ENCODE data around the gene HSPG2. TPM values are rescaled to one million over a fixed set of nuclear protein-coding genes. Genes with fewer than 3 reads are reported as not detected.

Gene HSPG2
- total and polyA plus RNA-seq, 2 donors (not counting 1 experiment from before 2014, with no cell fraction given): 2.0 to 4.5 TPM

Other genes starting within 250 kb of the HSPG2 start
- gene USP48, start 154.2 kb downstream of the HSPG2 start, total RNA-seq: 135 and 142 TPM in 2 replicates
- 21.2 and 29.4 TPM in 2 replicates for gene USP48, start 154.2 kb downstream of the HSPG2 start, polyA plus RNA-seq
- gene LDLRAD2, start 125.0 kb downstream of the HSPG2 start, total RNA-seq: 0.47 and 0.83 TPM in 2 replicates
- gene LDLRAD2, start 125.0 kb downstream of the HSPG2 start, polyA plus RNA-seq: 0.72 and 3.0 TPM in 2 replicates
- not detected in 2 replicates for gene CELA3B, start 39.7 kb upstream of the HSPG2 start, total RNA-seq
- not detected in 2 replicates for gene CELA3B, start 39.7 kb upstream of the HSPG2 start, polyA plus RNA-seq
- not detected in 2 replicates for gene CELA3A, start 64.3 kb upstream of the HSPG2 start, total RNA-seq
- not detected in 2 replicates for gene CELA3A, start 64.3 kb upstream of the HSPG2 start, polyA plus RNA-seq
- gene CDC42, start 115.4 kb upstream of the HSPG2 start, total RNA-seq: 202 and 209 TPM in 2 replicates
- 111 and 190 TPM in 2 replicates for gene CDC42, start 115.4 kb upstream of the HSPG2 start, polyA plus RNA-seq
- 0.07 TPM in 1 of 2 replicates, not detected in the other for gene WNT4, start 205.8 kb upstream of the HSPG2 start, total RNA-seq
- not detected in 2 replicates for gene WNT4, start 205.8 kb upstream of the HSPG2 start, polyA plus RNA-seq

Data from B cell (primary cell).